HuH-7.5 (cell line): Measurements from ENCODE around the gene HECW1.

Experiments
- DNase-seq: peaks from one replicate; pipeline ENCODE4 v3.0.0; 2011; ENCODE audit warnings: low spot score

Gene HECW1

GRCh38 chr7:43506460-43506859 lies 394.0 kb downstream of the HECW1 start:
- DNase-seq: no peak

GRCh38 chr7:43508461-43508860 lies 396.0 kb downstream of the HECW1 start:
- DNase-seq: no peak

- DNase-seq: no peak
These were observed 397.5 kb downstream of the HECW1 start for GRCh38 chr7:43509906-43510305.

- no peak for DNase-seq
These were observed 398.6 kb downstream of the HECW1 start for GRCh38 chr7:43511029-43511428.

- no peak for DNase-seq
These were observed 399.5 kb downstream of the HECW1 start for GRCh38 chr7:43511769-43512515.

GRCh38 chr7:43513251-43513650 lies 400.8 kb downstream of the HECW1 start:
- no peak for DNase-seq

- DNase-seq: no peak
These were observed 404.3 kb downstream of the HECW1 start for GRCh38 chr7:43516581-43517342.

GRCh38 chr7:43517464-43517863 lies 405.0 kb downstream of the HECW1 start:
- DNase-seq: no peak

GRCh38 chr7:43520201-43520600 lies 407.8 kb downstream of the HECW1 start:
- no peak for DNase-seq

- no peak for DNase-seq
These were observed 410.1 kb downstream of the HECW1 start for GRCh38 chr7:43522406-43523156.

- no peak for DNase-seq
These were observed 416.3 kb downstream of the HECW1 start for GRCh38 chr7:43528576-43529354.

GRCh38 chr7:43530553-43531410 lies 418.3 kb downstream of the HECW1 start:
- DNase-seq: no peak

- no peak for DNase-seq
These were observed 419.3 kb downstream of the HECW1 start for GRCh38 chr7:43531700-43532099.

GRCh38 chr7:43533801-43534479 lies 421.5 kb downstream of the HECW1 start:
- DNase-seq: no peak

- DNase-seq: no peak
These were observed 422.6 kb downstream of the HECW1 start for GRCh38 chr7:43535031-43535451.

- DNase-seq: no peak
These were observed 423.6 kb downstream of the HECW1 start for GRCh38 chr7:43535810-43536585.

- DNase-seq: no peak
These were observed 424.3 kb downstream of the HECW1 start for GRCh38 chr7:43536773-43537172.

GRCh38 chr7:43537765-43538403 lies 425.4 kb downstream of the HECW1 start:
- no peak for DNase-seq

- DNase-seq: no peak
These were observed 425.9 kb downstream of the HECW1 start for GRCh38 chr7:43538404-43538771.
